CD4-positive, alpha-beta T cell treated with Interferon gamma for 1 hour (primary cell): ENCODE data around the gene SGO2.
"Not testable (repeated sequence)": the region's sequence is repeated elsewhere in the genome, so short reads cannot be mapped to it uniquely, and the experiment has no call there.

Experiments used
- DNase-seq: peaks from one replicate; pipeline ENCODE4 v3.0.0-alpha.2; 2020

Gene SGO2

DNA sequence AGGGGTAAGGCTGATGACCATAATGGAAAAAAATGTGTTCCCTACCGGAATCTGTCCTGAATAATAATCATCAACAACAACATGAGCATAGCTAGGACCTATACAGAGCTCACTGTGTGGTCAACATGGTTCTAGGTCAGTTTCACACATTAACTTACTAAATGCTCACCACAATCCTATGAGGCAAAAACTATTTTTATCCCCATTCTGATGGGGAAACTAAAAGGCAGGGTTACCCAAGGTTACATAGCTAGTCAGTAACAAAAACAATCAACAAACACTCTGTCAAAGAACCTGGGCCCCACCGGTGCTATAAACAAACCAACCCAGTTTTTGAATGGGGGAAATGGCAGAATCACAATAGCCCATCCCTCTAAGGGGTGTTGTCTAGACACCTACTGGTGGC is 100.0 kb downstream of the SGO2 start:
- DNase-seq, result no peak

DNA sequence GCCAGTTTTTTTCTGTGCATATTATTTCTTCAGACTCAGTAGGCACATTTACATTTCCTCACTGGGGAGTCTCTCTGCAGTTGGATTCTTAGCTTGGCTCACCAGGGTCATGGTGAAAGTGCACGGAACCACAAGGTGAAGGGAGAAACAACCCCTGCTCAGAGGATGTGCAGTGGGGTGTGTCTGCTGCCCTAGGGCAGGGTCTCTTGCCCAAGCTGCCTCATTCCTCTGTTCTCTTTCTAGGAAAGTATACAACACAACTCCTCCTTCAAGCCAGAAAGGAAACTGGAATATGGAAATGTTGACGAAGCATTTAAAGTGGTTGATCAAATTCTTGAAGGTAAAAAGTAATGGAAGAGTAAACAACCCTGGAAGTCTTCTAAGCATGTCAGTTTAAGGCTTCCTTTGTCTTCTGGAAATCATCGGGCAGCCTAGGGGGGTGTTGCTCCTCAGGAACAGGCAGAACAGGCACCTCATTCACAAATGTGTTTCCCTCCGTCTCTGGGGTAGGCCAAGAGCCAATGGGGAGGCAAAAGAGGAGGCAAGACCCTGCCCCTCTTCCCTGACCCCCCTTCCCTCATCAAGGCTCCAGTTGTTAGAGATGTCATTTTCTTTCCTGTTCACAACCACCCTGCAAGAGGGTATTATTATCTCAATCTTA is 101.2 kb downstream of the SGO2 start:
- DNase-seq, result no peak

DNA sequence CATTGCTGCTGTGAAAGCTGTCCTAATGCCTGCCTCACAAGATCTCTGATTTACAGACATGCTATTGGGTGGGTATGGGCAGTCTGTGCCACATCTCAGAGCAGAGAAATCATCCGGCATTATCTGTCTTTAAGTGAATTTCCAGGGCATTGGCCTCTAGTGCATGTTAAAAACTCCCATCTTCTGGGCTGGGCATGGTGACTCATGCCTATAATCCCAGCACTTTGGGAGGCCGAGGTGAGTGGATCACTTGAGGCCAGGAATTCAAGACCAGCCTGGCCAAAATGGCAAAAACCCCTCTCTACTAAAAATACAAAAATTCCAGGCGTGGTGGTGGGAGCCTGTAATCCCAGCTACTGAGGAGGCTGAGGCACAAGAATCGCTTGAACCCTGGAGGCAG is 102.5 kb downstream of the SGO2 start:
- DNase-seq, result not testable (repeated sequence)

DNA sequence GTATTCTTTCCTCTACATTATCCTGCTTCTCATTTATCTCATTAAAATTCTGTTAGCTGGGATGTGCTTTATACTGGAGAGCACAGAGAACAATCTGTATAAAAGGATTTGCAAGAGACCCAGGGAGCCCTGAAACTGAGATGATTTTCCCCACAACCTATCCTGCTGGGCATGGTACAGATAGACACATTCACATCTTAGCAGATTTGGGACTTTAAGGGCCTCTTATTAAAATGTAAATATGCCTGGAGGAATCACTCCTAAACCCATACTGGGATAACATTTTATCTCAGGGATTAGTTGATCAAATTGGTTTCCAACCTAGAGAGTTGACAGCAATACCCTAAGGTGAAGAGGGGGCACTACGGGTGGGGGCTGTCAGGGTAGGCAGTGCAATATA is 105.3 kb downstream of the SGO2 start:
- DNase-seq, result no peak
